B cell (primary cell): ENCODE measurements around the gene LIN54. TPM values are rescaled to one million over a fixed set of nuclear protein-coding genes. Genes with fewer than 3 reads are reported as not detected.

Experiments used
- ATAC-seq: fragments of 200-7000 bp; cut with Tn5 transposase; one replicate; pipeline ENCODE4 v1.10.0; 2021; ENCODE audit warnings: low read depth, mild to moderate bottlenecking, moderate number of reproducible peaks, moderate library complexity
- CTCF ChIA-PET: fragments of 350-600 bp; sonication (Branson Sonifier 250); formaldehyde crosslinking; loops from one replicate; lab custom pipeline; 2021; ENCODE audit warnings: antibody characterized with exemption, inconsistent platforms; lab: Charles Lee
- POLR2A ChIA-PET: fragments of 350-600 bp; sonication (Branson Sonifier 250); formaldehyde crosslinking; loops from one replicate; lab custom pipeline; 2021; ENCODE audit warnings: antibody characterized with exemption; lab: Charles Lee
- DNase-seq: peaks from one replicate; pipeline ENCODE4 v3.0.0; 2013
- H2AFZ ChIP-seq: 2 replicates; pipeline ENCODE4 v1.6.1; 2012; ENCODE audit warnings: mild to moderate bottlenecking, low read depth, low read length; ENCODE audit not compliant: insufficient read depth, poor library complexity, severe bottlenecking
- H3K27ac ChIP-seq, 2 donors: 1 replicate in 1 of 2; 2 replicates in 1 of 2; pipeline ENCODE4 v1.5.1; 2012 to 2013; ENCODE audit warnings: low read length in 2 of 2, mild to moderate bottlenecking in 2 of 2, moderate library complexity in 1 of 2
- H3K27me3 ChIP-seq, 4 experiments: fragments of 200-600 bp in 1 of 4; sonication (generic) in 1 of 4; replicated peaks in 1 of 4; 1 replicate in 2 of 4; 2 replicates in 2 of 4; pipeline versions ENCODE4 v1.6.1 to v1.7.0; 2013 to 2016; ENCODE audit warnings: low read length in 3 of 4, mild to moderate bottlenecking in 2 of 4, mixed read lengths in 1 of 4, moderate library complexity in 1 of 4; ENCODE audit not compliant: insufficient read depth in 4 of 4, control insufficient read depth in 3 of 4; ENCODE audit errors: control extremely low read depth in 1 of 4
- H3K36me3 ChIP-seq, 2 experiments: replicated peaks in 1 of 2; 1 replicate in 1 of 2; 2 replicates in 1 of 2; pipeline versions ENCODE4 v1.6.1 to v1.7.1; 2013; ENCODE audit warnings: low read length in 1 of 2; ENCODE audit not compliant: insufficient read depth in 2 of 2, control insufficient read depth in 1 of 2; ENCODE audit errors: control extremely low read depth in 1 of 2, extremely low read depth in 1 of 2
- H3K4me1 ChIP-seq, 2 donors: fragments of 200-600 bp in 1 of 2; sonication (generic) in 1 of 2; 1 replicate in 1 of 2; 2 replicates in 1 of 2; pipeline versions ENCODE4 v1.5.1 to v1.6.1; 2013 to 2017; ENCODE audit warnings: low read length in 2 of 2; ENCODE audit not compliant: control insufficient read depth in 2 of 2, insufficient read depth in 2 of 2
- H3K4me2 ChIP-seq: replicated peaks from 2 replicates; pipeline ENCODE3; 2012; ENCODE audit warnings: mild to moderate bottlenecking, low read depth, low read length; ENCODE audit not compliant: poor library complexity, severe bottlenecking
- H3K4me3 ChIP-seq, 5 experiments: fragments of 200-600 bp in 1 of 5; sonication (generic) in 1 of 5; 1 replicate in 3 of 5; 2 replicates in 2 of 5; pipeline versions ENCODE4 v1.5.1 to v1.7.0; 2011 to 2016; ENCODE audit warnings: low read length in 4 of 5, mild to moderate bottlenecking in 4 of 5, low read depth in 2 of 5, control low read depth in 1 of 5, moderate library complexity in 1 of 5; ENCODE audit not compliant: insufficient read depth in 1 of 5; ENCODE audit errors: control extremely low read depth in 1 of 5, extremely low read depth in 1 of 5
- H3K79me2 ChIP-seq: fragments of 200-600 bp; sonication (generic); one replicate; pipeline ENCODE4 v1.6.0; 2016; ENCODE audit warnings: low read length; ENCODE audit not compliant: control insufficient read depth, insufficient read depth
- H3K9ac ChIP-seq: fragments of 200-600 bp; sonication (generic); 2 replicates; pipeline ENCODE4 v1.6.1; 2017; ENCODE audit warnings: mild to moderate bottlenecking, low read length, moderate library complexity
- H3K9me3 ChIP-seq, 3 donors: one replicate each; pipeline versions ENCODE4 v1.6.1 to v1.7.1; 2013; ENCODE audit warnings: low read length in 2 of 3; ENCODE audit not compliant: control insufficient read depth in 2 of 3, insufficient read depth in 1 of 3; ENCODE audit errors: control extremely low read depth in 1 of 3
- H4K20me1 ChIP-seq: 2 replicates; pipeline ENCODE4 v1.6.0; 2012; ENCODE audit warnings: mild to moderate bottlenecking, low read length; ENCODE audit not compliant: insufficient read depth, control insufficient read depth, poor library complexity, severe bottlenecking
- H3K27ac Mint-ChIP-seq: one replicate; pipeline ENCODE4 v1.8.0; 2021; ENCODE audit warnings: mixed read lengths
- H3K27me3 Mint-ChIP-seq: one replicate; pipeline ENCODE4 v1.8.0; 2021; ENCODE audit warnings: mixed read lengths
- H3K4me1 Mint-ChIP-seq: one replicate; pipeline ENCODE4 v1.8.0; 2021; ENCODE audit warnings: mixed read lengths
- H3K4me3 Mint-ChIP-seq: one replicate; pipeline ENCODE4 v1.8.0; 2021; ENCODE audit warnings: mixed read lengths
- H3K9me3 Mint-ChIP-seq: one replicate; pipeline ENCODE4 v1.8.0; 2022; ENCODE audit warnings: mixed read lengths; ENCODE audit not compliant: insufficient read depth
- EZH2 ChIP-seq: IDR thresholded peaks from 2 replicates; pipeline ENCODE4 v1.6.1; 2012; ENCODE audit warnings: borderline replicate concordance, low read depth, mild to moderate bottlenecking, moderate library complexity, low read length; ENCODE audit not compliant: insufficient read depth, poor library complexity, severe bottlenecking
- WGBS: methylation state at CpG from one replicate; pipeline ENCODE4 v1.1.5; 2013; ENCODE audit warnings: missing lambda C conversion rate; ENCODE audit not compliant: insufficient coverage; 5-methylcytosine and 5-hydroxymethylcytosine counted together
- intact Hi-C: fragments of 100-400 bp; cut with micrococcal nuclease; formaldehyde crosslinking; loops from one replicate; pipeline ENCODE4 v1.10.0; 2022
- polyA plus RNA-seq: library from polyadenylated mRNA; depleted of rRNA; stranded (reverse); fragments of >200 nt; gene quantifications from 2 replicates; pipeline ENCODE4 v1.2.3, GENCODE V29; 2012
- total RNA-seq, 2 donors: library from RNA; stranded (reverse); fragments of 120-200 nt in 1 of 2; gene quantifications; 1 replicate in 1 of 2; 2 replicates in 1 of 2; pipeline versions ENCODE4 v1.2.3 to v1.2.4, GENCODE V29; 2013 to 2022
- TF ChIP-seq, protein P1 (sequence below): fragments of 200-600 bp; IDR thresholded peaks from one replicate; pipeline ENCODE4 v1.8.0; 2022; ENCODE audit warnings: antibody characterized with exemption, mild to moderate bottlenecking

The LIN54 gene
- total and polyA plus RNA-seq, 2 donors (not counting 1 experiment from before 2014, with no cell fraction given): 3.8 to 19.2 TPM

- peaks cover 32% of the 10 kb centered on the region for H3K79me2 ChIP-seq
- CTCF ChIA-PET: no interaction called here
These were observed 106.9 kb downstream of the LIN54 start for GRCh38 chr4:82903737-82904136.

GRCh38 chr4:82901183-82901718, 109.4 kb downstream of the LIN54 start:
- WGBS: 2% methylated on average over 7 of the region's 8 CpGs
- peaks cover 1 to 10% of the 10 kb centered on the region in 2 experiments for H3K36me3 ChIP-seq
- TF ChIP-seq EZH2: no peak
- TF ChIP-seq, protein P1, sequence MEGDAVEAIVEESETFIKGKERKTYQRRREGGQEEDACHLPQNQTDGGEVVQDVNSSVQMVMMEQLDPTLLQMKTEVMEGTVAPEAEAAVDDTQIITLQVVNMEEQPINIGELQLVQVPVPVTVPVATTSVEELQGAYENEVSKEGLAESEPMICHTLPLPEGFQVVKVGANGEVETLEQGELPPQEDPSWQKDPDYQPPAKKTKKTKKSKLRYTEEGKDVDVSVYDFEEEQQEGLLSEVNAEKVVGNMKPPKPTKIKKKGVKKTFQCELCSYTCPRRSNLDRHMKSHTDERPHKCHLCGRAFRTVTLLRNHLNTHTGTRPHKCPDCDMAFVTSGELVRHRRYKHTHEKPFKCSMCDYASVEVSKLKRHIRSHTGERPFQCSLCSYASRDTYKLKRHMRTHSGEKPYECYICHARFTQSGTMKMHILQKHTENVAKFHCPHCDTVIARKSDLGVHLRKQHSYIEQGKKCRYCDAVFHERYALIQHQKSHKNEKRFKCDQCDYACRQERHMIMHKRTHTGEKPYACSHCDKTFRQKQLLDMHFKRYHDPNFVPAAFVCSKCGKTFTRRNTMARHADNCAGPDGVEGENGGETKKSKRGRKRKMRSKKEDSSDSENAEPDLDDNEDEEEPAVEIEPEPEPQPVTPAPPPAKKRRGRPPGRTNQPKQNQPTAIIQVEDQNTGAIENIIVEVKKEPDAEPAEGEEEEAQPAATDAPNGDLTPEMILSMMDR: no peak
- no peak overlapping the region for H3K27ac Mint-ChIP-seq
- H3K4me1 ChIP-seq: peaks cover 22 to 27% of the 10 kb centered on the region in 2 donors
- H3K4me3 ChIP-seq: peak overlapping the region; percentile 73 to 92 (median 87)
- no peaks in the 10 kb centered on the region for H3K27me3 ChIP-seq
- H3K79me2 ChIP-seq: peaks cover 57% of the 10 kb centered on the region
- DNase-seq (no peak), ATAC-seq (no peak)
- H3K4me3 Mint-ChIP-seq: no peak overlapping the region
- no peaks in the 10 kb centered on the region for H3K27me3 Mint-ChIP-seq
- no peaks in the 10 kb centered on the region for H4K20me1 ChIP-seq
- intact Hi-C loops: loop anchor here (10.0 kb wide), 1 partner anchor 214 kb away; the partner anchor contains the start of gene PLAC8
- peak overlapping the region; percentile 97 to 98 for H3K27ac ChIP-seq
- no peaks in the 10 kb centered on the region for H3K9me3 Mint-ChIP-seq
- peak overlapping the region; percentile 92 for H2AFZ ChIP-seq
- H3K4me1 Mint-ChIP-seq: peaks cover 11% of the 10 kb centered on the region
- H3K9me3 ChIP-seq: no peaks in the 10 kb centered on the region
- ChIA-PET CTCF (interaction anchor here (0.6 to 1.9 kb wide), 4 partner anchors 9 to 554 kb away, joined by 3 to 8 read pairs (median 6); partner anchors contain the start of gene HELQ), POLR2A (interaction anchor here (0.7 to 2.1 kb wide), 6 partner anchors 10 to 1495 kb away, joined by 3 to 10 read pairs (median 4); partner anchors contain the start of genes COPS4, HNRNPD and SEC31A)
- H3K9ac ChIP-seq: peak overlapping the region; percentile 92
- H3K4me2 ChIP-seq: peak overlapping the region; percentile 80

More at GRCh38 chr4:82903737-82904136, 106.9 kb downstream of the LIN54 start:
- no peak for DNase-seq
- Histone ChIP-seq H3K27ac (no peak overlapping the region), H3K4me1 (peaks cover 17 to 18% of the 10 kb centered on the region in 2 donors), H3K9ac (no peak overlapping the region), H3K36me3 (no peaks in the 10 kb centered on the region), H3K4me3 (no peak overlapping the region), H3K4me2 (no peak overlapping the region), H3K9me3 (no peaks in the 10 kb centered on the region), H2AFZ (no peak overlapping the region), H3K27me3 (no peaks in the 10 kb centered on the region), H4K20me1 (no peaks in the 10 kb centered on the region)
- H3K4me1 Mint-ChIP-seq: peaks cover 7% of the 10 kb centered on the region
- TF ChIP-seq, protein P1: no peak
- TF ChIP-seq EZH2: no peak
- H3K27me3 Mint-ChIP-seq: no peaks in the 10 kb centered on the region
- POLR2A ChIA-PET: no interaction called here
- no peak overlapping the region for H3K27ac Mint-ChIP-seq
- 100% methylated on average over 1 of the region's 5 CpGs for WGBS
- no peak for ATAC-seq
- H3K4me3 Mint-ChIP-seq: no peak overlapping the region
- intact Hi-C loops: loop anchor here (10.0 kb wide), 1 partner anchor 211 kb away; the partner anchor contains the start of gene PLAC8
- no peaks in the 10 kb centered on the region for H3K9me3 Mint-ChIP-seq
